ENCODE data around the gene BLOC1S4.
"Not testable (repeated sequence)": the region's sequence is repeated elsewhere in the genome, so short reads cannot be mapped to it uniquely, and the experiment has no call there.

Gene BLOC1S4

DNA sequence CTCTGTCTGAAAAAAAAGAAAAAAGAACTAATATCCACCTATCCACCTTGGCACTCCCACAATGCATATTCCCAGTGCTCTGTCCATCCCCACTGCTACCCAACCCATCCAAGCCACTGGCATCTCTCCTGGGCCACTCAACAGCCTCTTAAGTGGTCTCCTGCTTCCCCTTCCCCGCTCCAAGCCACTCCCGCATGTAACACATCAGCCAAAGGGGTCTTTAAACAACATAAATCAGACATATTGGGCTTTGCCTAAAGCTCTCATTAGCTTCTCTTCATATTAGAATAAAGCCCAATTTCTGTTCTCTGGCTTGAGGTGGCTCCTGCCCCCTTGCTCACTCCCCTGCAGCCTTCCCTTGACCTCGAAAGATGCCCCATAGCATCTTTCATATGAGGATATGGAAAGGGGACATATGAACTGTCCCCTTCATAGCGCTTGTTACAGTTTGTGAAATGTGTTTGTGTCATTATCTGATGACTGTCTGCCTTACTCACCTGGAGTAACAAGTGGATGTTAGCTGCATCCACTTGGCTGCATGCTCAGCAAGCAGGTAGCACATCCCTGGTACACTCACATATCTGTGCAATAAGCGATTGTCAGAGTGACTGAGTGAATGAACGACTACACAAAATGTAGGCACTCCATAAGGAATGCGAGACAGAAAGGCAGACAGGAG, 3.1 kb downstream of the BLOC1S4 start:
- no peak for DNase-seq (ENCODE audit: low spot score)

DNA sequence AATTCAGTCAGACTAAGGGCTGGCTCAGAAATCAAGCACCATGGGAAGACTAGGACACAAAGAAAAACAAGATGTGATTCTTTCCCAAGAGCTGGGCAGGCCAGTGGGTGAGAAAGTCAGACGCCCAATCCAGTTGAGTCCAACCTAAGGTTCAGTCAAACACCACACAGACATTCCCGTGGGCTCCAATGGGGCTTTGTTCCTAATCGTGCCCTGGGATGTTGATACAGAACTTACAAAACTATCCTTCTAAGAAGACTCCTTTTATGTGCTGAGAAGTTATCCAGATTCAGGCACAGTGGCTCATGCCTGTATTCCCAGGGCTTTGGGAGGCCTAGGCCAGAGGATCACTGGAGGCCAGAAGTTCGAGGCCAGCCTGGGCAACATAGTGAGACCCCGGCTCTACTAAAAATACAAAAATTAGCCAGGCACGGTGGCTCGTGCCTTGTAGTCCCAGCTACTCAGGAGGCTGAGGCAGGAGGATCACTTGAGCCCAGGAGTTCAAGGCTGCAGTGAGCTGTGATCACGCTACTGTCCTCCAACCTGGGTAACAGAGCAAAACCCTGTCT, 3.7 kb downstream of the BLOC1S4 start:
- DNase-seq (ENCODE audit: low spot score), result no peak

DNA sequence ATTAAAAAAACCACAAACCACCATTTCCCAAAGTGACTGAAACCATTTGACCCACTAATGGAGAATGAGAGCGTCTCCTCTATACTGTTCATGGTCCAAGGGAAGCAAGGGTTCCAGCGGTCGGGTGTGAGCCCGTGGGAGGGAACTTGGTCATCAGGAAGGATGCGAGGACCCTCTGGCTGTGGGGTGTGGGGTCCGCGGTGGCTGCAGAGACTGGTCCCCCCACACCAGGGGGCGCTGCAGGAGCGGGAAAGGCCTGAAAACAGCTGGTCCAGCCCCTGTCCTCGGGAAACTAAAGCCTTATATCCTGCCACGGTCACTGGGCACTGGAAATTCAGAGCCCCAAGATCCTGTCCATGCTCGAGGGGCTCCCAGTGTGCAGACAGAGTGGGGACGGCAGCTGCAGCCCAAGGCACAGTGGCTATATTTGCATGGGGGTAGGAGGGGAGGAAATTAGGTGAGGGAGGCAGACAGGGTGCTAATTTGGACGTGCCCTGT, 4.3 kb downstream of the BLOC1S4 start:
- DNase-seq (ENCODE audit: low spot score), result peak; percentile 86

DNA sequence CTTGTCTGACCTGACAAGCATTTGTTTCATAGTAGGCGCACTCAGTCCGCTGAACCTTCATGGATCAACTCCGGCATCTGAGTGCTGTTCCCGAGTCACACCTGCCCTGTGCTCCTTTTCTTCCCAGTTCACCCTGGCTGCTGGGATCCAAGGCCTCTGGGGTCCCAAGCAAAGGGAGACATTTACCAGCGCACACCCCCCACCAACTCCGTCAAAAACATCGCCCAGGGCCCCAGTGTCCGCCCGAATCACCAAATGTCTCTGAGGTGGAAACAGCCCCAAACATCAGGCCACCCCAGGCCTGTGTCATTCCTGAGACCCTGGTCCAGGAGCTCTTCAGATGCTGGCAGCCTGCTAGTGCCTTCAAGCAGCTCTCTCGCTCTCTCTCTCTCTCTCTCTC, 5.1 kb downstream of the BLOC1S4 start:
- no peak for DNase-seq (ENCODE audit: low spot score)

DNA sequence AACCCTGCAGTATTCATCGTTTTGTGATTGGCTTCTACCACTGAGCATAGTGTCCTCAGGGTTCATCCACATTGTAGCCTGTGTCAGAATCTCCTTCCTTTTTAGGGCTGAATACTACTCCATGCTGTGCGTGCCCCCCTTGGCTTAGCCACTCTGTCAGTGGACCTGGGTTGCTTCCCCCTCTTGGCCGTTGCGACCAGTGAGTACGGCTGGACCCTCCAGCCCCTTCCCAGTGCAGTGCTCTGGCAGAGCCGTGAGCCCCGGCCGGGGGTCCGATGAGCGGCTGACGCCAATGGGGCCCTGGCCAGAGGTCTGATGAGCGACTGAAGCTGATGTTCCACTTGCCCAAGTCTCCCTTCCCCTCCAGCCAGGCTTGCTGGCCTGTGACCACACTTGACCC, 6.9 kb downstream of the BLOC1S4 start:
- no peak for DNase-seq (ENCODE audit: low spot score)

DNA sequence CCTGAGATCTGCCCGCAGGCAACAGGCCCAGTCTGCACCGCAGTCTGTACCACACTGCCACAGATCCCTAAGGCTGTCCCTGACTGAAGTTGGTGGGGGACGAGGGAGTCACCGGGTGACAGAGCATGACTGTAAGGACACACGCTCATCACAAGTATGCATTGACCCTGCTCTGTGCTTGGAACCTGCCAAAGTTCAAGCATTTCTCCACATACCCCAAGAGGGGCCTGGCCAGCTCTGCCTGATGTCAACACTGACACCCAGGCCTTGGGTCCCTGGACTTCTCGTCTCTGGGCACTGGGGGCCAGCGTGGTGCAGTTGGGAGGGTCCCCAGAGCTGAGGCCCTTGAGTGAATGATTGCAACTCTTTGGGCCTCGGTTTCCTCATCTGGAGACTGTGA, 7.9 kb downstream of the BLOC1S4 start:
- no peak for DNase-seq (ENCODE audit: low spot score)

DNA sequence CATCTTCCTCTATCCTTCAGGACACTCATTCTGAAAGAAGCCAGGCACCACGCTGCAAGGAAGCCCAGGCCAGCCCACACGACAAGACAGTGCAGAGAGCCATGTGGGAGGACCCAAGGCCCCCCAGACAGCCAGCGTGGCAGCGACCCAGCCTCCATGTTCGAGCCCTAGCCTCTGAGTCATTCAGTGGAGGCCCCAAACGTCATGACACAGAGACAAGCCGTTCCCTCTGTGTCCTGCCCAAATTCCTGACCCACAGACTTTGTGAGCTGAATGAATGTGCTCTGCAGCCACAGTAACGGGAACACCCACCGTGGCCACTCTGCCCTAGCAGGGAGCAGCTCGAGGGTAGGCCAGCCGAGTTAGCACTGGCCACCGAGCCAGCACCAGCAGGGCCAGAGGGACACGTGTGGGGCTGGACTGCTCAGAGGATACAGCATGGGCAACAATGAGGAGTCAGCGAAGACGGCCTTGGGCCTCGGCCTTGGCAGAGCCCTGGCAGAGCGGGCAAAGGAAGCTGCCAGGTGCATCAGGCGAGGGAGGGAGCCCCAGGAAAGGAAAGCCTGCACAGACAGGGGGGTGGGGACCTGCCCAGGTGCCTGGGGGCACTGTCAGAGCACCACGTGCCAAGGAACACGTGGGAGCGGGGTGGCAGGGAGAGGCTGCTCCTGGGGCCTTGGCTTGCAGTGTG, 8.6 kb downstream of the BLOC1S4 start:
- DNase-seq (ENCODE audit: low spot score), result peak; percentile 68

DNA sequence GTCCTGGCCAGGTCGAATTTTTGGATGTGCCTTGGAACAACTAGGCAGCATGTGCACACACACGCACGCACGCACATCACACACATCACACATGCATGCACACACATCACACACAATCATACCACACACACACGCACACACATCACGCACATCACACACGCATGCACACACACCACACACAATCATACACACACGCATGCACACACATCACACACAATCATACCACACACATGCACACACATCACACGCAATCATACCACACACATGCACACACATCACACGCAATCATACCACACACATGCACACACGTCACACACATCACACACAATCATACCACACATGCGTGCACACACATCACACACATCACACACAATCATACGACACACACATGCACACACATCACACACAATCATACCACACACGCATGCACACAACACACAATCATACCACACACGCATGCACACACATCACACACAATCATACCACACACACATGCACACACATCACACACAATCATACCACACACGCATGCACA, 9.5 kb downstream of the BLOC1S4 start:
- DNase-seq (ENCODE audit: low spot score), result not testable (repeated sequence)

DNA sequence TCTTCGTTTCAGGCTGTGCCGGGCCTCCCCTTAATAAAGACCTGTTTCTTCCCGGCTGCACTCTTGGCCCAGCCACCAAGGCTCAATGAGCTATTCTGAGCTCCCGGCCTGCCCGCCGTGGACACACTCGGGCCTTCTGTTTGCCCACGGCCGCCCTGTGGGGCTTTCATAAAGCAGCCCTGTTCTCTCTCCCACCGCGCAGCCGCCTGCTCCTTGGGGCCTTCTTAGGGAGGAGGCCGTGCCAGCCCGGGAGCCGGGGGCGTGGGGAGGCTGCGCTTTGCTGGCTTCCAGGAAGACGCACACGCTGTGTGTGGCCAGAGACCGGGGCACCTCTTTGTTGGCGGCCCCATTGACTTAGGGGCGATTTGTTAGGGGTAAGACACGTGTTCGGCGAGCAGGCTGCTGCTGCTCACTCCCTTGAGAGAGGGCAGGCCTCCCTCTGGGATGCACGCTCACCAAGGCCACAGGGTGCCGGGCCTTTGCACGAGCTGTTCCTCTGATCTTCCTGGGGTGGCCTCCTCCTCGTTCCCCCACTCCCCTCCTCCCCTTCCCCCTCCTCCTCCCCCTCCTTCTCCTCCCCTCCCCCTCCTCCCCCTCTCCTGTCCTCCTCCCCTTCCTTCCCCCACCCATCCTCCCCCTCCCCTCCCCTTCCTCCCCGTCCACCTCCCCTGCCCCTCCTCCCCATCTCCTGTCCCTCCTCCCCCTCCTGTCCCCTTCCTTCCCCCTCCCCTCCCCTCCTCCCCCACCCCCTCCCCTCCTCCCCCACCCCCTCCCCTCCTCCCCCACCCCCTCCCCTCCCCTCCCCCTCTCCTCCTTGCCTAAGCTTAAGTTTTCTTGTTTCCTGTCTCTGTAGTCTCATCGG, 11.3 kb downstream of the BLOC1S4 start:
- DNase-seq (ENCODE audit: low spot score), result peak; percentile 93

DNA sequence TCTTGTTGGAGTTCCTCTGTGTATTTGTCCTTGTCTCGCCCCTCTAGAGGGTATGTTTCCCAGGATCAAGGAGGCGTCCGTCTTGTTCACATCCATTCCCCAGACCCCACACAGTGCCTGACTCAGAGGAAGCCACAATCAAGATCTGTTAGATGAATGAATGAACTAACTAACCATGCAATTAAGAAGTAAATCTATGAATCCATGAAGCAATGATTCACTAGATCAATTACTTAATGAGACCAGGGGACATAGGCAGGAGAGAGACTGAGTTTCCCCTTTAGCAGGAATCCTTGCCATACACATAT, 11.9 kb downstream of the BLOC1S4 start:
- DNase-seq (ENCODE audit: low spot score), result no peak

DNA sequence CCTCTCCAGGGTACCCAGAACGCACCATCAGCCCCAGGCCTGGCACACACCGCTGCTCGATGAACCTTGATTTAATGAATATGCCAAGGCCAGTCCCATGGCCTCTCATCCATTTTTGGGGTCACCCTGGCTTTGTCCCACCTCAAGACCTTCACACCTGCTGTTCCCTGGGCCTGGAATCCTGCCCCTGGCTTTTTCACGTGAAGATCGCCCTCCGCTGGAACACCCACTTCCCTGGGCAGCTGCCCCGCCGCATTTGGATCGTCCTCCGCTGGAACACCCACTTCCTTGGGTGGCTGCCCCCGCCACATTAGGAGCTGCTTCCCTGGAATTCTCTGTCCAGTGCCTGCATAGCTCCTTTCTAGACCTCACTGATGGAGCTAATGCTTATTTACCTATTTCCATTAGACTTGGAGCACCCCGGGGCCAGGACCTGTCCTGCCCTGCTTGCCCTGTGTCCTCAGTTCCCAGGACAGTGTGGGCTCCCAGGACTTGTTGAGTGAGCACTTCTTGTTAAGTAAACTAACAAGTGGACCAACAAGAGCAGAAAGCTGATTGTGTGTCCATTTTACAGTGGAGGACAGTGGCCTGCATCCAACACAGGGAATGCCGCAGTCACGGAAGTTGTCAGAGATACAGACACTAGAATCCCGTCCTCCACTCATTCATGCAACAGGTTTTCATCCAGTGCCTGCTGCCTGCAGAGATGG, 12.5 kb downstream of the BLOC1S4 start:
- DNase-seq (ENCODE audit: low spot score), result no peak

DNA sequence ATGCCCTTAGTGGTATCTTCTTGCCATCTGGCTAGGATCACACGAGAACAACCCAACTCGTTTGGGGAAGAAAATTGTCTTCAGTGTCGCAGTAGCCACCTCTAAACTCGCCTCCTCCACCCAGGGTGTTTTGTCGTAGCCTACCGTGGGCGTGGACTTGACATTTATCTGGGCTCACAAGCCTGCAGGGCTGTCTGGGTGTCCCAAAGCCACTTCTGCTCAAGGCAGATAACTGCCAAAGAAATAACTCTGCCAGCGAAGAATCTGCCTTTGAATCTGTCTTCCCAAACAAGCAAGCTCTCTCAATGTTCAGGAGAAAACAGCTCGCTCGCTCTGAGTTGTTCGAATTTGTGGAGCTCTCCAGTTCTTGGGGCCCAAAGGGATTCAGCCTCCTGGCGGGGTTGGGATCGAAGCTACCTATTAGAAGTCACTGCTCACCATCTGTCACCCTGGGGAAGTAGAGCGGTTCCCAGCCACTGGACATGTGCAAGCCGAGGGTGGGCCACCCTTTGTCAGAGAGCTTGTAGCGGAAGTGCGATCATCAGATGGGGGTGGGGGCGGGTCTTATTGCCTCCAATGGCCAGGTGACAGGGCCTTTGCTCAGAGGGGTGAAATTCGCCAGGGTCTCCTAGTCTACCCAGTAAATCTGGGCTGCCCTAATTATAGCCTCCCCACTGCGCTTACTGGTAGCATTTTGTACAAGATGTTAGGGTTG, 14.8 kb downstream of the BLOC1S4 start:
- no peak for DNase-seq (ENCODE audit: low spot score)

DNA sequence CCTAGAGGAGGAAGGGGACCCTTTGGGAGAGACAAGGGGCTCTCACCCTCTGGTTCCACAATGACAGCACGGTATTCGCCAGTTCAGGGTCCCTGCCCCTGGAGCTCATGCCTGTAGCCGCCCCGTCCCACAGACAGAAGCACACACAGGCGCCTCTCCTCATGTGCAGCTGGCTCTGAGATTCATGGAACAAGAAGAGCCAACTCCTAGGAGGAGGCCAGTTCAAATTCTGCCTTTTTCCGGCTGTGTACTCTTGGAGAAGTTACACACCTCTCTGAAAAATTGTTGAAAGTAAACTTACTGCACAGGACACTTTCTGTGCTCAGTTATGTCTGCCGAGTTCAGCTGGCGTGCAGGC, 15.3 kb downstream of the BLOC1S4 start:
- peak; percentile 1 for DNase-seq (ENCODE audit: low spot score)

DNA sequence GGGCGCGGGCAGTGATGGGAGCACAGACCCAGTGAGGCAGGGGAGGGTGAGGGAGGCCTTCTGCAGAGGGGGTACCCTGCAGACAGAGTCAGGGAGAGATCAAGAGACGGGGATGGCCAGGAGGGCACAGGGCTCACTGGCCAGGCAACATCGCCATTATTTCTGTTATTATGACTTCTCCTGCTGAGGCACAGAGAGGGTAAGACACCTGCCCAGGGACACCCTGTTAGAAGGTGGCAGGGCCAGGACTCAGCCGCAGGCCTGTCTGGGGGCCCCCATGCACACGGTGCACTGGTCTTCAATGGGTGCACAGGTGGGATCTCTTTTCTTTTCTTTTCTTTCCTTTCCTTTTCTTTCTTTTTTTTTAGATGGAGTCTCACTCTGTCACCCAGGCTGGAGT, 15.8 kb downstream of the BLOC1S4 start:
- DNase-seq (ENCODE audit: low spot score), result no peak

DNA sequence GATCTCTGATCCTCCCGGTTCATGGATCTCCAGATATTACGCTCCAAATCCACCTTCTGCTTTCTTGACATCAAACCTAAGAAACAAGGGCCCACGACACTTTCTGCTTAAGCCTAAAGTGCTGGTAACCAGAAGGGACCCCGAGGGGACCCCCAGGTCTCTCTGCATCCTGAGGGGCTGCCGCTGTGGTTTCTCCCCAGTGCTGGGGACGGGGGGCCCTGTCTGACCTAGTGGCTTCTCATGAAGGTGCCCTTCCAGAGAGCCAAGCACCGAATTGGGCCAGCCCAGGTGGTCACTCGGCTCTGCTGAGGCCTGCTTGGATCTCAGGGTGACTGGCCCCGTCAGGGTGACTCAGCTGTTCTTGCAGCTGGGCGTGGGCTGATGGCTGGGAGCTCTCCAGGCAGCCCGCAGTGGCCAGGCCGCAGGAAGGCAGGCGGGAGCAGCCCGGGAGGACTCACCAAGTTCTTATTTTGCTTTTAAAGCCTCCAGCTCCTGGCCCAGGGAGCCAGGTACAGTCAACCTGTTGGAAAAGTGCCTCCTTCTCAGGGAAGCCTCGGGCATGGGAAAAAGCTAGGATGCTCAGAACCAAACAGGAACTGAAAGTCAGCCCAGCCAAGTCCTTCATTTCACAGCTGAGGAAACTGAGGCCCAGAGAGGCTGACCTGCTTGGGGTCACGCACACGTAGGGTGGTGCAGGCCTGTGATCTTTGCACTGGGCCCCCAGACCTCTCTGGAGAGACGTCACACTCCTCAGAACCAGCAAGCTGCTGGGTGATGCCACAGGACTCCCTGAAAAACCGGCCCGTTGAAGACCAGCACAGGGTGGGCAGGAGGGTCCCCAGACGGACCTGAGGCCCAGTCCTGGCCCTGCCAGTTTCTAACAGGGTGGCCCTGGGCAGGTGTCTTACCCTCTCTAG, 16.7 kb downstream of the BLOC1S4 start:
- DNase-seq (ENCODE audit: low spot score), result peak; percentile 79

DNA sequence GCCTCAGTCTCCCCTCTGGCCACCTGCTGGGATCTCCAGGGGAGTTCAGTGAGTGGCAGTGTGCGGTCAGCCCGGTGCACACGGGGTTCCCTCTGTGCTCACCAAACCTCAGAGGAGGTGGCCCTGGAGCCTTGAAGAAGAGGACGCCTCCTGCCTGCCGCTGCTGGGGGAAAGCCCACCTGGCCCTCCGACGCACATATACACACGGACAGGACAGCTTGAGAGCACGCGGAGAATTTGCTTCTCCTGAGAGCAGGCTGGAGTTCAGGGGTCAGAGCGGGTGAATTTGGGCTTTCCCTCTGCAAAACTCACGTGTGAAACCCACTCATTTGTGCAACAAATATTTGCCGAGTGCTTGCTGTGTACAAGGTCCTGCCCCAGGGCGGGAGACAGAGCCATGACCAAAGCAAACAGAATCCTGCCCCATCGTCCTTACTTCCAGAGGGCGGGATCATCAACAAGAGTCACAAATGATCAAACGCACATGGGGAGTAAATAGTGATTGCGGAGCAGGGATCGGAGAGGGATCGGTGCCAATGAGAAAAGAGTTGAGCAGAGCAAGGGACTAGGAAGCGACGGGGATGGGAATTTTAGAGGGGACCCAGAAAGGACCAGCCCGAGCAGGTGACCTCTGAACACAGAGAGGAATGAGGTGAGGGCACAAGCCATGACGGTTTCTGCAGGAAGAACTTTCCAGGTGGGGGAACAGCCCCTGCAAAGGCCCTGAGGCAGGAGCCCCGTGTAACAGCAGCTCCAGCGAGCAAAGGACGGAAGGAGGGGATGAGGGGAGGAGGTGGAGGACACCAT, 17.6 kb downstream of the BLOC1S4 start:
- DNase-seq (ENCODE audit: low spot score), result no peak

DNA sequence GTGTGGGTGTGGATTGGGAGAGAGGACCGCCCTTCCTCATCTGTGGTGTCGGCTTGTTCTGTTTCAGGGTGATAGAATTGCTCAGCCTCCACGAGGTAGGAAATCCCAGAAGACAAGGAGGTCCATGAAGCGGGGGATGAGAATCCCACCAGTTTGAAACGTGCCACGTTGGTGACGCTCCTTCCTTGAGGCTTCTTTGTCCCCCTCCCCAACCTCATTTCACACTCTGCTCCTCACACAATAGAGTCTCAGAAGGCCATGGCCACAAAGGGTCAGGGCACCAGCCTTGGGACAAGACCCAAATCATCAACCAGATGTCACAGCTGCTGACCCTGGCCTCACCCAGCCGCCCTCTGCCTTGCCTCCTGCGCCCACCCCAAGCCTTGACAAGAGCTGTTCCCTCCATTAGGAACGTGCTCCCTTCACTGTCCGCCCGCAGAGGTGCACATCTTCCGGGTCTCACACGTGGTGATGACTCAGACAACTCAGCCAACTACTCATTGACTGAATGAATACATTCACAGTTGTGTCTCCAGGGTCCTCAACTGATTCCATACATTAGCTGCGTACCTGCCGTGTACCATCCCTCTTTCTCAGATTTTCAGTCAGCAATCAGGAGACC, 18.3 kb downstream of the BLOC1S4 start:
- DNase-seq (ENCODE audit: low spot score), result no peak

DNA sequence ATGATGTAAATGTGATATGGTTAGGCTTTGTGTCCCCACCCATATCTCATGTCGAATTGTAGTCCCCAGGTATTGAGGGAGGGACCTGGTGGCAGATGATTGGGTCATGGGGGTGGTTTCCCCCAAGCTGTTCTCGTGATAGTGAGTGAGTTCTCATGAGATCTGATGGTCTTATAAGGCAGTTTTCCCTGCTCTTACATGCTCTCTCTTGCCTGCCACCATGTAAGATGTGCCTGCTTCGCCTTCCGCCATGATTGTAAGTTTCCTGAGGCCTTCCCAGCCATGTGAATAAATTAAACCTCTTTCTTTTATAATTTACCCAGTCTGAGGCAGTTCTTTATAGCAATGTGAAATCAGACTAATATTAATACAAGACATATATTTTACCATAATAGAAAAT, 23.9 kb downstream of the BLOC1S4 start:
- no peak for DNase-seq (ENCODE audit: low spot score)

DNA sequence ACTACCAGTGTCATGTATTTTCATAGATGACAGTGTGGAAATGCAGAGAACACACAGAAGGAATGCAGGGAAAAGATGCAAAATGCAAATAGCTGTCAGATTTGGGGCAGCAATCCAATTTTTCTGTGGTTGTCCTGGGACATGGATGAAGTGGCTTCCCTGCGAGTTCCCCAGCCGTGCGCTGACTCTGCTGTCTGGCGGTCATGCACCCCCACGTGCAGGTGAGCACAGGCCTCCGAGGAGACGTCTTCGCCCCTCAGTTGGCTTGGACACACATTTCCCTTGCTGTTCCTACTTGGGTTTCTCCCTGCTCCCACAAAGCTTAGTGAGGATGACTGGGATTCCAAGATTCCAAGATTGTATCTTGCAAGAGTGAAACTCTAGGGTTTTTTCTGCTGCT, 24.4 kb downstream of the BLOC1S4 start:
- DNase-seq (ENCODE audit: low spot score), result no peak
